Superior temporal gyrus (tissue), 1 donor: ENCODE measurements around the gene IFNK.

Experiments
- DNase-seq: peaks from one replicate; pipeline ENCODE4 v3.0.0-alpha.2; 2016; ENCODE audit errors: extremely low spot score

IFNK gene

GRCh38 chr9:27573634-27574590, 49.8 kb downstream of the IFNK start:
- DNase-seq, result peak; percentile 99
